Neural cell (in vitro differentiated cells): ENCODE results near the gene MEIS3.
A peak's percentile ranks its signal among the peaks of the same experiment; 100 is the strongest.

Source experiments
- CTCF ChIP-seq: fragments of 450-650 bp; IDR thresholded peaks from 2 replicates; pipeline ENCODE4 v1.5.1; 2014; ENCODE audit warnings: antibody characterized with exemption, mild to moderate bottlenecking, moderate library complexity; ENCODE audit not compliant: poor library complexity, severe bottlenecking
- EP300 ChIP-seq: fragments of 450-650 bp; conservative IDR thresholded peaks from 2 replicates; pipeline ENCODE4 v1.6.1; 2014; ENCODE audit warnings: antibody characterized with exemption, mild to moderate bottlenecking, moderate library complexity; ENCODE audit not compliant: poor library complexity, severe bottlenecking

DNA sequence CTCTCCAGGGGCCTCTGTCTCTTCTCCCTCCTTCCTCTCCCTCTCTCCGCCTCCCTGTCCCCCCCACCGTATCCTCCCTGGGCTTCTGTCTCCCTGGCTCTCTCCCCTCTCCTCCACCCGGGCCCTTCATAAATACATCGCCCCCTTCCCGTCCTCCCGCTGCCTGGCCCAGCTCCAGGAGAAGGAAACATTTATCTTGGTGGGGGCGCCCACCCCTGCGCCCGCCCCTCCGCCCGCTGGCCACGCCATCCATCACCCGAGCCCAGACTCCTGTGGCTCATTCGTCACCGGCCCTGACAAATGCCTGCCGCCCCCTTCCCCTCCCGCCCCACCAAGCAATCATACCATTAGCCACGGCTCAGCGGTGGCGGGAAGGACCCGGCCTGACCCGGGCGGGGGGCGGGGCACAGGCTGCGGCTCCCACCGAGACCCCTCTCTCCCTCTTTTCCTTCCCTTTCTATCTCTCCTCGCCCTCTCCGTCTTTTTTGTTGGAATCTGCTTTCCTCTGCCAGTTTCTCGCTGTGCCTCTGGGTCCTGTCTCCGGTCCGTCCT lies 2.6 kb upstream of the MEIS3 start:
- no peak for TF ChIP-seq CTCF
- peak; percentile 16 for TF ChIP-seq EP300
